ENCODE data around the gene MYL7.

- no peak for TF ChIP-seq MAZ (CRISPR knock-in tag; conservative IDR thresholded peaks at IDR 0.05 in 1 of 2, IDR thresholded peaks at IDR 0.05 in 1 of 2)
- no peak for TF ChIP-seq ZNF23 (CRISPR knock-in tag; IDR thresholded peaks at IDR 0.05)
- no peak for TF ChIP-seq CHD4 (IDR thresholded peaks at IDR 0.05; ENCODE audit: insufficient read depth, insufficient replicate concordance, low read depth, low read length, poor library complexity, severe bottlenecking)
- no peak for TF ChIP-seq ZBTB17 (CRISPR knock-in tag; IDR thresholded peaks at IDR 0.05)
- no peak for TF ChIP-seq NR2F6 (CRISPR knock-in tag; IDR thresholded peaks at IDR 0.05)
- no peak for TF ChIP-seq JUNB (CRISPR knock-in tag; conservative IDR thresholded peaks at IDR 0.05)
- no peak for TF ChIP-seq RCOR1 (IDR thresholded peaks at IDR 0.05; ENCODE audit: borderline replicate concordance in 1 of 2, low read depth in 2 of 2, low read length in 2 of 2)
- no peak for TF ChIP-seq TAF1 (IDR thresholded peaks at IDR 0.05; ENCODE audit: control insufficient read depth, extremely low read depth, insufficient read depth, low read length, severe bottlenecking)
- no peak for TF ChIP-seq ZNF609 (CRISPR knock-in tag; IDR thresholded peaks at IDR 0.05; ENCODE audit: borderline replicate concordance)
Measured at GRCh38 chr7:44151956-44152355, 10.8 kb upstream of the MYL7 start.
